Measurements from ENCODE around the gene ARPC1B.
"Not testable (repeated sequence)": the region's sequence is repeated elsewhere in the genome, so short reads cannot be mapped to it uniquely, and the experiment has no call there.

Gene ARPC1B

DNA sequence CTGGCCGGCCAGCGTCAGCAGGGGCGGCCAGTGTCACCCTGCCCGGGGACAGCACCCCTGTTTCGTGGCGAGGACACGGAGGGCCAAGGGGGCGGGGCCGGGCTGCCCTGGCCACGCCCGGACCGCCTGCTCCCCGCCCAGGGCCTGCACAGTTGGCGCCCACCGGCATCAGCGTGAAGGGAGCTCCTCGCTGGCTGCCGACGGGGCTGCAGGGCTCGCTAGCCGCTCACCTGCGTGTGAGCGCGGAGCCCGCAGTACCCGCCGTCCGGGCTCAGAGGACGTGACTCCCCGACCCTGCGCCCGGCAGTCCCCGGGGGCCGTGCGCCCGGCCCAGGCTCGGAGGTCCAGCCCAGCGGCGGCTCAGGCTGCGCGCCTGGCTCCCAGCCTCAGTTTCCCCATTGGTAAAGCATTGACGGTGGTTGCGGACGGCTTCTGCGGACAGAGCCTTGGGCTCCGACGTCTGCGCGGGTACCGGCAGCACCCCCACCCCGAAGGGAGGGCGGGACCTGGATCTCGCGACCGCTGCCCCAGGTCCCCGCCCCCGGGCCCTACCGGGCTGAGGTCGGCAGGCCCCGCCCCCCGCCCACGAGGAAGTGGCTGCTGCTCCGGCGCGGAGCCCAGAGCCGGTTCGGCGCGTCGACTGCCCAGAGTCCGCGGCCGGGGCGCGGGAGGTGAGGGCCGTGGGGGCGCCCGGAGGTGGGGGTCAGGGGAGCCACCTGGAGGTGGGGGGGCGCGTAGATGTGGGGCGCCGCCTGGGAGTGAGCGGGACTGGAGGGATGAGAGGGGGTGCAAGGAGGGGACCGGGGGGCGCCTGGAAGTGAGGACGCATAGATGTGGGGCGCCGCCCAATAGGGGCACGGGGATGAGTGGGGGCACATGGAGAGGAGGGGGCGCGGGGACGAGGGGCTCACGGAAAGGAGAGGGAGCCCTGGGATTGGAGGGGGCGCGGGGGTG lies at the start of gene ARPC1B:
TSS of gene ARPC1B (plus strand) at position 620 of the 954 bp plus-strand sequence. CDS start 10,985 bp downstream, outside the sequence.
- DNase-seq (ENCODE audit: extremely low read depth in 1 of 2, low read depth in 1 of 2), result peak; percentile 42 to 73

DNA sequence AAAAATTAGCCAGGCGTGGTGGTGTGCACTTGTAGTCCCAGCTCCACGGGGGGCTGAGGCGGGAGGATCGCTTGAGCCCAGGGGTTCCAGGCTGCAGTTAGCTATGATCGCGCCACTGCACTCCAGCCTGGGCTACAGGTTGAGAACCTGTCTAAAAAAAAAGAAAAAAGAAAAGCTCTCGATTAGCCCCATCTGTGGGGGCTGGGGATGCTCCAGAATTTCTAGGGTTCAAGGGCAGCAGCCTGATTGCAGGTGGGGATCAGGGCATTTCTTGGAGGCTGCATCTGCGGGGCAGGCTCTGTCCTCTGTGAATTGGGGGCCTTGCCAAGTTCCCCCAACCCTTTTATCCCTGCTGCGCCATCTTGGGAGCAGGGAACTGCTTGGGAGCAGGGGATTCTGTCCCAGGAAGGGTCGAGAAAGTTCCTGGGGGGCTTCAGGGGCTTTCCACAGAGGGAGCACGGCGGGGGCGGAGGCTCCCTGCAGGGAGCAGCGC lies 49.5 kb upstream of the ARPC1B start:
- DNase-seq (ENCODE audit: extremely low read depth in 1 of 2, low read depth in 1 of 2), result no peak

DNA sequence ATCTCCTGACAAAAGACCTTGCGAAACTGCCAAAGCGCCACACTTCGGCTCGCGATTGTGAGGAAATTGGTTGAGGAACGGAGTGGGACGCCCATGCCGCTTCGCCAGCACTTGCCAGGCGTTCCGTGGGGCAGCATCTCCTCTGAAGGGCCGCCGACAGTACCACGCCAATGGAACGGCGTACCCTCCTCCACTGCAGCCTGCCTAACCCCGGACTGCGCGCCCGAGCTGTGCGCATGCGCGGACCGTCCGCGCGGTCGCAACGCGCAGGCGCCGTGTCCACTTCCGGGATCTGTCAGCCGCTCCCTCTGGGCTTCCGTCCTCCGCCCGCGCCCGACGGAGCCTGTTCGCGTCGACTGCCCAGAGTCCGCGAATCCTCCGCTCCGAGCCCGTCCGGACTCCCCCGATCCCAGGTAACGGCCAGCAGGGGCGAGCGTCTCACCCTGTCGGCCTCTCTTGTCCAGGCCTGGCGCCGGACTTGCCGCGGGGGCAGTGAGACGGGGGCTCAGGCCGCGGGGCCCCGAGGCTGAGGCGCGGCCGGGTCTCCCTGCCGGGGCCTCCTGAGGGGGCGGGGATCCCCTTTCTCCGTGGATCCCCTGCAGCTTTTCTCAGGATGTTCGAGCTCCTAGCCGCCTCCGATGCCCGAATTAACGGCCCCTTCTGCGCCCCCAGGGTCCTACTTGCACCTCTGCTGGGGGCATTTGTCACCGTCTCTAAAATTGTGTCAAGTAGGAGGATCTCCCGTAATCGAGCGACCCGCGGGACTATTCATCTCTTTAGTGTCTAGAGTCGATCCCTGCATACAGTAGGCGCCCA lies 48.7 kb upstream of the ARPC1B start, which contains the start of gene ARPC1A:
TSS of gene ARPC1A (plus strand) at position 307 of the 816 bp plus-strand sequence. CDS start 7,456 bp downstream, outside the sequence.
- DNase-seq (ENCODE audit: extremely low read depth in 1 of 2, low read depth in 1 of 2), result peak; percentile 63 to 87

DNA sequence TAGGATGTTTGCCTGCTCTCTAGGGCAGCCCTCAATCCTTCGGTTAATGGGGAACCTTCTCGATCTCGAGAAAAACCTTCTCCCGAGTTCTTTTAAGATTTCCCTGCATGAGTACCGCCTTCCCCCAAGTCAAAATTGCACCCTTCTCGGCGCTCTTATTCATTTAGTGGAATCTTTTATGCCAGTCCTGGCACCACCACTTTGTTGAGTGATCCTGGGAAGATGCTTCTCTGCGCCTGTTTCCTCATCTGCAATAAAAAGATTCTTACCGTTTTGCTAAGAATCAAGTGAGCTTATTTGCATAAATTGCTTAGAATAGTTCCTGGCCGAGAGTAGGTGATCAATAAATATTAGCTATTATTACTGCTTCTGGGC lies 48.1 kb upstream of the ARPC1B start:
- DNase-seq (ENCODE audit: extremely low read depth in 1 of 2, low read depth in 1 of 2), result no peak

DNA sequence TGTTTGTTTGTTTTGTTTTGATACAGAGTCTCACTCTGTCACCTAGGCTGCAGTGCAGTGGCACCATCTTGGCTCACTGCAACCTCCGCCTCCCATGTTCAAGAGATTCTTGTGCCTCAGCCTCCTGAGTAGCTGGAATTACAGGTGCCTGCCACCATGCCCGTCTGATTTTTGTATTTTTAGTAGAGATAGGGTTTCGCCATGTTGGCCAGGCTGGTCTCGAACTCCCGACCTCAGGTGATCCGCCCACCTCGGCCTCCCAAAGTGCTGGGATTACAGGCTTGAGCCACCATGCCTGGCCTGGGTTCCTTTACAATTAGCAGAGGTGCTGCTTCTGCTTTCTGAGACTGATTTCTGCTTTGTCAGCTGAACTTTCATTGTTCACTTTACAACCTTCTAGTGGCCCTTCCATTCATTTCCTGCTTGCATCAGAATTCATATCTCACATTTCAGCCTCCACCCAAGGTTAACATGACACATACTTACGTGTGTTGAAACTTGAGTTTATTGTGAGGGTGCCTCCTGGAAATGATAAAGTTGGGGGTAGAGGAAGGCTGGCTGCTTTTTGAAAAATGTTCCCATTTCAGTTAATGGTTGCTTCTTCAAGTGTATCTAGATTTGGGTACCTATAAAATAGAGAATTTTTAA lies 44.1 kb upstream of the ARPC1B start:
- DNase-seq (ENCODE audit: extremely low read depth in 1 of 2, low read depth in 1 of 2), result not testable (repeated sequence)

DNA sequence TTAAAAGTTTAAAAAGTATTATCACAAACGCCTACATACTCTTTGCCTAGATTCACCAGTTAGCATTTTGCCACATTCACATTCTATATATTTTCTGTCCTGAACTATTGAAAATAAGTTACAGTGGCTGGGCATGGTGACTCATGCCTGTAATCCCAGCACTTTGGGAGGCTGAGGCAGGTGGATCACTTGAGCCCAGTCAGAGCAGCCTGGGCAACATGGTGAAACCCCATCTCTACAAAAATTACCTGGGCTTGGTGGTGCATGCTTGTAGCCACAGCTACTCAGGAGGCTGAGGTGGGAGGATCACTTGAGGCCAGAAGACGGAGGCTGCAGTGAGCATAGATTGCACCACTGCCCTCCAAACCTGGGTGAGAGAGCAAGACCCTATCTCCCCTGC lies 43.5 kb upstream of the ARPC1B start:
- no peak for DNase-seq (ENCODE audit: extremely low read depth in 1 of 2, low read depth in 1 of 2)

DNA sequence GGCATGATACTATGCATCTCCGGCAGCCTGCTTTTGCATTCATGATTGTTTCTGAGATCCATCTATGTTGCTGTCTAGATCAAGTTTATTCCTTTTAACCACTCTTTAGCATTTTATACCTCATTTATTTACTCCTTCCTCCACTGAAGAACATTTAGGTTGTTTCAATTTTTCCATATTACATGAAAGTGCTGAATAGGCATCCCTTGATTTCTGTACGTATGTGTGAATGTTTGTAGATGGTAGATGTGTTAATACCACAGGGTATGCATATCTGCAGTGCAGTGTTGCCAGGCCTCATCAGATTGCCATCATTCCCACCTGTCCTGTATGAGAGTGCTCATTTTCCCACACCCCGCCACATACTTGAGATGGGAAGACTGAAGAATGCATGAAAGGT lies 34.9 kb upstream of the ARPC1B start:
- DNase-seq (ENCODE audit: extremely low read depth in 1 of 2, low read depth in 1 of 2), result no peak

DNA sequence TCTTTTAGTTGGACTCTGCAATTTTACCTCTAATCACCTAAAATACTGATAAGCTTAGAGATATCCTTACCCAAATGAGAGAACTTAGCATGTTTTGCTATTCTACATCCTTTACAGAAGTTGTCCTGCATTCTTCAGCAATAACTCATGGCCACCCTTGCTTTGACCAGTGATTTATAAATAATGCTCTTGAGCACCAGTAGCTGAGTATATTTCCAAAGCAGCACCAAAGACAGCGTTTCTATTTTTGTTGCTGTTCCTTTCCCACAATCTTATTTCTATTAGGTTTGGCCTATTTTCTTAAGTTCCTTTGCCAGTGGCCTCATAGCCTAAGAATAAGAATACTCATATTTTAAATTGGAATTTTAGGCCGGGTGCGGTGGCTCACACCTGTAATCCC lies 33.9 kb upstream of the ARPC1B start:
- no peak for DNase-seq (ENCODE audit: extremely low read depth in 1 of 2, low read depth in 1 of 2)

DNA sequence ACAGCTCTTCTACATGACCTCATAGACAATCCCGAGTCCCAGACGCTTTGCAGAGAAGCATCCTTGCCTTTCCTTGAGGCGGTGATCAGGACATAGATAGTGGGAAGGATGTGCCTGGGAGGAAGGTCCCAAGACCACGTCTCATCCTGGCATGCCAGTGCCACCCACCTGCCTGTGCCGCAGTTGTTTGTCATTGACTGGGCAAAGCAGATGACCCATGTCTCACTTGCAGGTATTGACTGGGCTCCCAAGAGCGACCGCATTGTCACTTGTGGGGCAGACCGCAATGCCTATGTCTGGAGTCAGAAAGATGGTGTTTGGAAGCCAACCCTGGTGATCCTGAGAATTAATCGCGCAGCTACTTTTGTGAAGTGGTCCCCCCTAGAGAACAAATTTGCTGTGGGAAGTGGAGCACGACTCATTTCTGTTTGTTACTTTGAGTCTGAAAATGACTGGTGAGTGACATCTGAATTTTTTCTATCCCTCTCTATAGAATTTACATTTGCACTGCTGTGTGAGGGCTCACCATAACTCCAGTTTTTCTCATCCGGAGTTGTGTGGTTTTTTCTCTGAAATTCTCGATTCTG lies 30.4 kb upstream of the ARPC1B start:
- DNase-seq (ENCODE audit: extremely low read depth in 1 of 2, low read depth in 1 of 2), result no peak

DNA sequence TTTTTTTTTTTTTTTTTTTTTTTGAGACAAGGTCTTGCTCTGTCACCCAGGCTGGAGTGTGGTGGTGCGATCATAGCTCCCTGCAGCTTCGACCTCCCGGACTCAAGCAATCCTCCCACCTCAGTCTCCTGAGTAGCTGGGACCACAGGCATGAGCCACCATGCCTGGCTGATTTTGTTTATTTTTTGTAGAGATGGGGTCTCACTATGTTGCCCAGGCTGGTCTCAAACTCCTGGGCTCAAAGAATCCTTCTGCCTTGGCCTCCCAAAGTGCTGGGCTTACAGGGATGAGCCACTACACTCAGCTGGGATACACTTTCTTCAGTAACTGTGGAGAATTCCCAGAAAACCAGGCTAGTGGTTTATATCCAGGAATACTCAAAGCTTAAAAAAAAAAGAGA lies 23.9 kb upstream of the ARPC1B start:
- DNase-seq (ENCODE audit: extremely low read depth in 1 of 2, low read depth in 1 of 2), result not testable (repeated sequence)

DNA sequence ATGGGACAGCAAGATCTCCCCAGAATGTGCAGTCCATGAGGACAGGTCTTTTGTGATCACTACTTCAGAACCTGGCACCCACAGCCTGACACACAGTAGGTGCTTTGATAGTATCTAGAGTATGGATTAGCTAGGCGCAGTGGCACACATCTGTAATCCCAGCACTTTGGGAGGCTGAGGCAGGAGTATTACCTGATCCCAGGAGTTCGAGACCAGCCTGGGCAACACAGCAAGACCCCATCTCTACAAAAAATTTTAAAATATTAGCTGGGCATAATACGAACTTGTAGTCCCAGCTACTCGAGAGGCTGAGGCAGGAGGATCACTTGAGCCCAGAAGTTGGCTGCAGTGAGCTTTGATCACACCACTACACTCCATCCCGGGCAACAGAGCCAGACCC lies 22.3 kb upstream of the ARPC1B start:
- no peak for DNase-seq (ENCODE audit: extremely low read depth in 1 of 2, low read depth in 1 of 2)

DNA sequence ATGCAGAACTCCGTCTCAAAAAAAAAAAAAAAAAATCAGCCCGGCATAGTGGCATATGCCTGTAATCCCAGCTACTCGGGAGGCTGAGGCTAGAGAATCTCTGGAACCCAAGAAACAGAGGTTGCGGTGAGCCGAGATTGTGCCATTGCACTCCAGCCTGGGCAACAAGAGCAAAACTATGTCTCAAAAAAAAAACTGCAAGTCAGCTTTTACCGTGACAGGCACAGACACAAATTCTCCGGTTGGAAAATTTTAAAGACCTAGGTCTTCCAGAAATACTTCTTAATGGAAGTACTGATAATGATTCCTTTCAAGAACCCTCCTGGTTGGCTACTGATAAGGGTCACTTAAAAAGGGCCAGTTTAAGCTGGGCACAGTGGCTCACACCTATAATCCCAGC lies 19.4 kb upstream of the ARPC1B start:
- DNase-seq (ENCODE audit: extremely low read depth in 1 of 2, low read depth in 1 of 2), result no peak

DNA sequence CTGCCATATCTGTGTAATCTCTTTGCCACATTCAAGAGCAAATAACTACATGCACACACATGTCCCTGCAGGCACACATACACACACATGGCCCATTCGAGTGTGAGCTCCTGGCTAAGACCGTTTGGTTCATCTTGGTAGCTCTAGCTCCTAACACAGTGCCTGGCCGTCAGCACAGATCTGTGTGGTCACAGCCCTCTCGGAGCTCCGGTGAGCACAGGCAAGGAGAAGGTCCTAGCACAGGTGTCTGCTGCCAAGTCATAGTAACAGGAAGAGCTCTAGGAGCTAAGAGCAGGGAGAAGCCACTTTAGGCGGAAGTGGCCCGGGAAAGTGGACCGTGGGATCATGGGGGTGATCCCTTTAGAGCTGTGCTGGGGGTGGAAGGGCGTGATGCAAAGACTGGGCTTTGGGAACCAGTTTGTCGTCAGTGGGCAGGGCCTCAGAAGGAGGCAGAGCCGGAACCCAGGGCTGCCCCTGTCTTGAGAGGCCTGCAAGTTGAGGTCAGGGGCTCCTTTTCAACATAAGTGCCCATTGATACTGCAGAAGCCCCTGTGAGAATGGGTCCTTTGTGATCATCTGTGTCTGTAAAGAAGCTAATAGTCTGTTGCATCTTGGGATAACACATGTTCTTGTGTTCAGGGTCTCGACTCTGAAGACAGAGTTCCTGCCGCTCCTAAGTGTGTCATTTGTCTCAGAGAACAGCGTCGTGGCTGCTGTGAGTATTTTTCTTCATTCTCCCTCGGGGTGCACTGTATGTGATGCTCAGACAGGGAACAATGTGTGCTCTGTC lies 16.6 kb upstream of the ARPC1B start:
- no peak for DNase-seq (ENCODE audit: extremely low read depth in 1 of 2, low read depth in 1 of 2)

DNA sequence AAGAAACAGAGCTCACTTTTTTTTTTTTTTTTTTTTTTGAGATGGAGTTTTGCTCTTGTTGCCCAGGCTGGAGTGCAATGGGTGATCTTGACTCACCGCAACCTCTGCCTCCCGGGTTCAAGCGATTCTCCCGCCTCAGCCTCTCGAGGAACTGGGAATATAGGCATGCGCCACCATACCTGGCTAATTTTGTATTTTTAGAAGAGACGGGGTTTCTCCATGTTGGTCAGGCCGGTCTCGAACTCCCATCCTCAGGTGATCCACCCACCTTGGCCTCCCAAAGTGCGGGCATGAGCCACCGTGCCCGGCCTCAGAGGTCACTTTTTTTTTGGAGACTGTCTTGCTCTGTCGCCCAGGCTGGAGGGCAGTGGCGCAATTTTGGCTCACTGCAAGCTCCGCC lies 16.0 kb upstream of the ARPC1B start:
- not testable (repeated sequence) for DNase-seq (ENCODE audit: extremely low read depth in 1 of 2, low read depth in 1 of 2)

DNA sequence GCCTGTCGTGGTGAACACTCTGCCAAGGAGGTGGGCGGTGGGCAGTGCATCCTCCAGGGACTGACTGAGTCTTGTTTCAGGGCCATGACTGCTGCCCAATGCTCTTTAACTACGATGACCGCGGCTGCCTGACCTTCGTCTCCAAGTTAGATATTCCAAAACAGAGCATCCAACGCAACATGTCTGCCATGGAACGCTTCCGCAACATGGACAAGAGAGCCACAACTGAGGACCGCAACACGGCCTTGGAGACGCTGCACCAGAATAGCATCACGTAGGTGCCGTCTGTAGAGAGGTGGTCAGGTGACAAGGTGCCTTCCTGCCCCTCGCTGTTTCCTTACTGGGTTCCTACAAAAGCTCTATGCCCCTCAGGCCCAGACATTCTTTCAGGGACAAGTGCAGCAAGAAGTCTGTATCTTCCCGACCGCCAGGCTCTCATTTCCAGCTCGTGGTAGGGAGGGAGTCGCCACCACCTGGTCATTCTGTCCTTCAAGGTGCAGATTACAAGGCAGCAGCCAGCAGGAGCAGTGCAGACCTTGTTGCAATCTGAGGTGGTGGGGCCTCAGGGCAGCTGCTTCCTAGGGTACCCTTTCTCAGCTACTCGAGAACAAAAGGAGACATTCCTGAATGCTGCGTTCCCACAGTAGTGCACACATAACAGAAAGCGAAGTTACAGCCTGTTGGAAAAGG lies 14.9 kb upstream of the ARPC1B start:
- DNase-seq (ENCODE audit: extremely low read depth in 1 of 2, low read depth in 1 of 2), result no peak

DNA sequence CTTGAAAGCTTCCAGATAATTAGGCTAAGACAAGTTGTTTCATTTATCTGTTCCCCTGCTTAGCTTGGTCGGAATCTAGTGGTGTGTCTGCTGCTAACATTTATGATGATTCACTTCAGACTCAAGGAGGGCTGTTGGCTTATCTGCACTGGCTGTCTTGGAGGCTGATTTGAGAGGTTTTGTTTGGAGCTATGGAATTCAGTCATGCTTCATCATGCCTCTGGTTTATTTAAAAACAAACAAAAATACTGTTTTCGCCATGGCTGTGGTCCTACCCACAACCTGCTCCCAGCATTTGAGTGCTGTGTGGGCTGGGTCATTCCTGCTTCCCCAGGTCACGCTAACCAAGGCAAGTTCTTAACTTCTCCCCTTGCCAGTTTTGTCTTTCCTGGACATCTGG lies 11.7 kb upstream of the ARPC1B start:
- DNase-seq (ENCODE audit: extremely low read depth in 1 of 2, low read depth in 1 of 2), result no peak

DNA sequence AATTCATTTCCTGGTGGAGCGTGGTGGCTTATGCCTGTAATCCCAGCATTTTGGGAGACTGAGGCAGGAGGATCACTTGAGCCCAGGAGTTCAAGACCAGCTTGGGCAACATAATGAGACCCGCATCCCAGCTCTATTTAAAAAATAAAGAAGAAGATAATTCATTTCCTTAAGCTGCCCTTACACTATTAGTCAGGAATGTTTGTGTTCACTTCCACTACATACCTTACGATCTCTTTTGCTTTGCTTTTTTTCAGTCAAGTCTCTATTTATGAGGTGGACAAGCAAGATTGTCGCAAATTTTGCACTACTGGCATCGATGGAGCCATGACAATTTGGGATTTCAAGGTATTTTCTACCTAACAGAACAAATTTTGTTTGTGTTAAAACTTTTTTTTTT lies 11.2 kb upstream of the ARPC1B start:
- DNase-seq (ENCODE audit: extremely low read depth in 1 of 2, low read depth in 1 of 2), result no peak

DNA sequence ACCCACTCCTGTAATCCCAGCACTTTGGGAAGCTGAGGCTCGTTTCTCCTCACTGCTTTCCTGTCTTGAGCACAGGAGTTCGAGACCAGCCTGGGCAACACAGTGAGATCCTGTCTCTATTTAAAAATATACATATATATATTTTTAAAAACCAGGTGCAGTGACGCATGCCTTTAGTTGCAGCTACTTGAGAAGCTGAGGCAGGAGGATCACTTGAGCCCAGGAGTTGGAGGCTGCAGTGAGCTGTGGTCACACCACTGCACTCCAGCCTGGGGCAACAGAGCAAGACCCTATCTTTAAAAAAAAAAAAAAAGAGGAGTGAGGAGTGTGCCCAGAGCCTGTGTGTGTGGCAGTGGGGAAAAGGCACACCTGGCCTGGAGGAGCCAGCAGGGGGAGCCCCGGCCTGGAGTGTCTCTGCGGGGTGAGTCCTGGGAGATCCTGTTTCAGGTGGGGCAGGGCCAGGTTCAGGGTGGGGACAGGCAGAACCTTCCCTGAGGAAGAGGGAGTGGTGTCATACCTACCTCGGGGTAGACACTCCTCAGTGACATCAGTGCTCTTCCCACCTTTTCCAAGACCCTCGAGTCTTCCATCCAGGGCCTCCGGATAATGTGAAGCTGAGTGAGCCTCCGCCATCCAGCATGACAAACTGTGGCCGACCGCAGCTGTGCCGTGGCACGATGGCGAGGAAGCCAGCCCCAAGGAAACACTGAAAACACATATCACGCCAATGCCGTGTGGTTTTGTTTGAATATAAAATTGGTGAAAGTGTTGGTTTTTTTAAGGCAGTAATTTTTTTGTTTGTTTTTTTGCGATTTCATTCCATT lies 9.0 kb upstream of the ARPC1B start:
- DNase-seq (ENCODE audit: extremely low read depth in 1 of 2, low read depth in 1 of 2), result peak in 1 of 2 donors; percentile 61
